GM19043 (cell line): ENCODE measurements around the gene CCDC157.
"Not testable (repeated sequence)": the region's sequence is repeated elsewhere in the genome, so short reads cannot be mapped to it uniquely, and the experiment has no call there.

Source experiments
- ATAC-seq: cut with Tn5 transposase; IDR thresholded peaks from one replicate; pipeline ENCODE4 v1.9.1; 2021; ENCODE audit warnings: low read depth; ENCODE audit not compliant: unreplicated experiment

Gene CCDC157

GRCh38 chr22:30325724-30326254, 31.0 kb upstream of the CCDC157 start:
- ATAC-seq, result no peak

- ATAC-seq, result no peak
These were observed 30.5 kb upstream of the CCDC157 start for GRCh38 chr22:30326255-30326705.

- ATAC-seq, result peak; percentile 82
These were observed 30.0 kb upstream of the CCDC157 start, which contains the start of gene TBC1D10A for GRCh38 chr22:30326706-30327362. TSS of gene TBC1D10A (minus strand) at chr22:30326941. CDS start at chr22:30326881, 60 bp downstream.

- no peak for ATAC-seq
These were observed 28.9 kb upstream of the CCDC157 start for GRCh38 chr22:30327864-30328345.

GRCh38 chr22:30328466-30329049, 28.2 kb upstream of the CCDC157 start:
- ATAC-seq, result no peak

GRCh38 chr22:30332551-30332950, 24.3 kb upstream of the CCDC157 start:
- no peak for ATAC-seq

GRCh38 chr22:30332994-30333706, 23.7 kb upstream of the CCDC157 start:
- no peak for ATAC-seq

GRCh38 chr22:30333707-30334087, 23.1 kb upstream of the CCDC157 start:
- ATAC-seq, result no peak

GRCh38 chr22:30334646-30335045, 22.2 kb upstream of the CCDC157 start:
- no peak for ATAC-seq

- no peak for ATAC-seq
These were observed 21.6 kb upstream of the CCDC157 start for GRCh38 chr22:30335236-30335635.

GRCh38 chr22:30336752-30337460, 19.9 kb upstream of the CCDC157 start:
- ATAC-seq, result no peak

GRCh38 chr22:30337461-30337778, 19.4 kb upstream of the CCDC157 start:
- no peak for ATAC-seq

GRCh38 chr22:30338341-30338740, 18.5 kb upstream of the CCDC157 start:
- ATAC-seq, result not testable (repeated sequence)

GRCh38 chr22:30338802-30339201, 18.0 kb upstream of the CCDC157 start:
- no peak for ATAC-seq

GRCh38 chr22:30340911-30341685, 15.7 kb upstream of the CCDC157 start:
- ATAC-seq, result no peak

- ATAC-seq, result no peak
These were observed 12.2 kb upstream of the CCDC157 start for GRCh38 chr22:30344447-30345200.

GRCh38 chr22:30347255-30347892, 9.4 kb upstream of the CCDC157 start:
- no peak for ATAC-seq

GRCh38 chr22:30348404-30348803, 8.4 kb upstream of the CCDC157 start:
- ATAC-seq, result no peak

- no peak for ATAC-seq
These were observed 8.0 kb upstream of the CCDC157 start for GRCh38 chr22:30348809-30349208.
